ENCODE measurements around the gene FSCN2.

DNA sequence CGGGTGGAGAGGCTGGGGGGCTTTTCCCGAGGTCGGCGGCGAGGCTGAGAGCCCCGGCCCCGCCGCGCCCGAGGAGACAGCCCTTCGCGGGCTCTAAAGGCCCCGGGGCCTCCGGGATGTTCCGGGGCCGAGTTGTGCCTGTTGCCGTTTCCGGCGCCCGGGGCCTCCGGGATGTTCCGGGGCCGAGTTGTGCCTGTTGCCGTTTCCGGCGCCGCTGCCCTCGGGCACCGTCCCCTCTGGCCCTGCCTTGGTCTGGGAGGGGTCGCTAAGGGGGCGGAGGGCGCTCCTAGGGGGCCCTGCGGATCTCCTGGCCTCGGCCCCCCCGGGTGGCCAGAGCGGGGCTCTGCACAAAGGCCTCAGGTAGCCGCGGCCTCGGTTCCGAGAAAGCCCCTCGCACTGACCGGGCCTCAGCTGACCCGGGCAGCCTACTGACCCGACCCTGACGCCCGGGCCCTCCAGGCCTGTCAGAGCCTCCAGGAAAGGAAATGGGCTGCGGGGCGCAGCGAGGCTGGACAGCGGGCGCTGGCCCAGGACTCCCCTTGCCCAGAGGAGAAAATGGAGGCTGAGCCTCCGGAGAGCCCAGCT is 39.8 kb upstream of the FSCN2 start:
- TF ChIP-seq, protein P1, sequence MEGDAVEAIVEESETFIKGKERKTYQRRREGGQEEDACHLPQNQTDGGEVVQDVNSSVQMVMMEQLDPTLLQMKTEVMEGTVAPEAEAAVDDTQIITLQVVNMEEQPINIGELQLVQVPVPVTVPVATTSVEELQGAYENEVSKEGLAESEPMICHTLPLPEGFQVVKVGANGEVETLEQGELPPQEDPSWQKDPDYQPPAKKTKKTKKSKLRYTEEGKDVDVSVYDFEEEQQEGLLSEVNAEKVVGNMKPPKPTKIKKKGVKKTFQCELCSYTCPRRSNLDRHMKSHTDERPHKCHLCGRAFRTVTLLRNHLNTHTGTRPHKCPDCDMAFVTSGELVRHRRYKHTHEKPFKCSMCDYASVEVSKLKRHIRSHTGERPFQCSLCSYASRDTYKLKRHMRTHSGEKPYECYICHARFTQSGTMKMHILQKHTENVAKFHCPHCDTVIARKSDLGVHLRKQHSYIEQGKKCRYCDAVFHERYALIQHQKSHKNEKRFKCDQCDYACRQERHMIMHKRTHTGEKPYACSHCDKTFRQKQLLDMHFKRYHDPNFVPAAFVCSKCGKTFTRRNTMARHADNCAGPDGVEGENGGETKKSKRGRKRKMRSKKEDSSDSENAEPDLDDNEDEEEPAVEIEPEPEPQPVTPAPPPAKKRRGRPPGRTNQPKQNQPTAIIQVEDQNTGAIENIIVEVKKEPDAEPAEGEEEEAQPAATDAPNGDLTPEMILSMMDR (conservative IDR thresholded peaks at IDR 0.05), result no peak
- TF ChIP-seq ZFX (IDR thresholded peaks at IDR 0.05), result 0 out of 2 replicates have a peak, but pooled peaks have one; percentile 31
